ENCODE results near the gene DENND1B.
A peak's percentile ranks its signal among the peaks of the same experiment; 100 is the strongest.

DENND1B gene

DNA sequence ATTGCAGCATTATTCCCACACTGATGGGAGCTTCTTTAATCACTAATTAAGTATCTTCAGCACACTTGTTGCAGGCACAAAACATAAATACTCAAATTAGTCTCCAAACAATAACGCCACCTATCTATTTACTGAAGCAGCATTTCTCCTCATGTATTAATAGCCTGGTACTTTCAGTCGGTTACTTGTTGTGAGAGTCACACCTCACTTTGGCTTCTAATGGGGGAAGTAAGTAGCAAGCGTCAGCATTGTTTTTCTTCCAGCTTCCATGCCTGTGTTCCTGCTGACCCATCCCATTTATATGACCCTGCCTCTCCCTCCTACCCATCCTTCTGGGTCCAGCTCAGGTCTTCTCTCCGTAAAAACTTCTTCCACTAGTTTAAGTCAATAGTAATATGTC, 31.9 kb upstream of the DENND1B start:
- Histone ChIP-seq H3K27me3 (replicated peaks; ENCODE audit: insufficient read depth, low read length) (no peaks in the 10 kb centered on the region), H2AFZ (ENCODE audit: low read length) (peak overlapping the region; percentile 4; the same call in 1 of the 2 replicates), H3K9me2 (replicated peaks; ENCODE audit: insufficient read depth, low read length) (no peaks in the 10 kb centered on the region), H3K27ac (ENCODE audit: low read length) (peak overlapping the region; percentile 87), H3K36me3 (replicated peaks; ENCODE audit: insufficient read depth, low read length) (no peaks in the 10 kb centered on the region), H3K4me2 (ENCODE audit: low read depth, low read length) (peak overlapping the region; percentile 84), H4K20me1 (ENCODE audit: insufficient read depth, low read length) (no peaks in the 10 kb centered on the region), H3K79me2 (ENCODE audit: low read length) (no peaks in the 10 kb centered on the region), H3K4me1 (ENCODE audit: low read length) (peaks cover 32% of the 10 kb centered on the region), H3F3A (ENCODE audit: insufficient read depth, low read length) (peaks cover 34% of the 10 kb centered on the region), H3K9ac (ENCODE audit: low read length) (peak overlapping the region; percentile 54), H3K4me3 (ENCODE audit: low read length) (peak overlapping the region; percentile 40), H3K9me3 (replicated peaks; ENCODE audit: insufficient read depth, low read length) (no peaks in the 10 kb centered on the region)
- no peak for TF ChIP-seq EZH2phosphoT487 (IDR thresholded peaks at IDR 0.05; ENCODE audit: low read length)
- no peak for TF ChIP-seq EZH2 (optimal IDR thresholded peaks at IDR 0.05; ENCODE audit: low read depth, low read length)
- TF ChIP-seq, protein P1, sequence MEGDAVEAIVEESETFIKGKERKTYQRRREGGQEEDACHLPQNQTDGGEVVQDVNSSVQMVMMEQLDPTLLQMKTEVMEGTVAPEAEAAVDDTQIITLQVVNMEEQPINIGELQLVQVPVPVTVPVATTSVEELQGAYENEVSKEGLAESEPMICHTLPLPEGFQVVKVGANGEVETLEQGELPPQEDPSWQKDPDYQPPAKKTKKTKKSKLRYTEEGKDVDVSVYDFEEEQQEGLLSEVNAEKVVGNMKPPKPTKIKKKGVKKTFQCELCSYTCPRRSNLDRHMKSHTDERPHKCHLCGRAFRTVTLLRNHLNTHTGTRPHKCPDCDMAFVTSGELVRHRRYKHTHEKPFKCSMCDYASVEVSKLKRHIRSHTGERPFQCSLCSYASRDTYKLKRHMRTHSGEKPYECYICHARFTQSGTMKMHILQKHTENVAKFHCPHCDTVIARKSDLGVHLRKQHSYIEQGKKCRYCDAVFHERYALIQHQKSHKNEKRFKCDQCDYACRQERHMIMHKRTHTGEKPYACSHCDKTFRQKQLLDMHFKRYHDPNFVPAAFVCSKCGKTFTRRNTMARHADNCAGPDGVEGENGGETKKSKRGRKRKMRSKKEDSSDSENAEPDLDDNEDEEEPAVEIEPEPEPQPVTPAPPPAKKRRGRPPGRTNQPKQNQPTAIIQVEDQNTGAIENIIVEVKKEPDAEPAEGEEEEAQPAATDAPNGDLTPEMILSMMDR (IDR thresholded peaks at IDR 0.05; ENCODE audit: low read length) = peak; percentile 52
- peak; percentile 91 for DNase-seq

DNA sequence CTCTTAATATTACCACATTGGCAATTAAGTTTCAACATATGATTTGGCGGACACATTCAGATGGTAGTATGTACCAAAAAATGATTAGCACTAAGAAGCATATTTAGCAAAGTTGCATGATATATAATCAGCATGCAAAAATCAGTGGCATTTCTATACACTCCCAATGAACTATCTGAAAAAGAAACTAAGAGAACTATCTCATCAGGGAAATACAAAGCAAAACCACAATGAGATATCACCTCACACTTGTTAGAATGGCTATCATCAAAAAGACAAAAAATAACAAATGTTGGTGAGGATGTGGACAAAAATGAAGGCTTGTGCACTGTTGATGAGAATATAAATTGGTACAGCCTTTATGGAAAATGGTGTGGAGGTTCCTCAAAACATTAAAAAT, 31.4 kb upstream of the DENND1B start:
- DNase-seq = peak; percentile 64
- H3K4me2 ChIP-seq (ENCODE audit: low read depth, low read length) = peak overlapping the region; percentile 84
- no peaks in the 10 kb centered on the region for H3K36me3 ChIP-seq (replicated peaks; ENCODE audit: insufficient read depth, low read length)
- H3K4me3 ChIP-seq (ENCODE audit: low read length) = peak overlapping the region; percentile 40
- H3K9me3 ChIP-seq (replicated peaks; ENCODE audit: insufficient read depth, low read length) = no peaks in the 10 kb centered on the region
- H3K9me2 ChIP-seq (replicated peaks; ENCODE audit: insufficient read depth, low read length) = no peaks in the 10 kb centered on the region
- H3K79me2 ChIP-seq (ENCODE audit: low read length) = no peaks in the 10 kb centered on the region
- peaks cover 32% of the 10 kb centered on the region for H3K4me1 ChIP-seq (ENCODE audit: low read length)
- no peaks in the 10 kb centered on the region for H3K27me3 ChIP-seq (replicated peaks; ENCODE audit: insufficient read depth, low read length)
- TF ChIP-seq EZH2phosphoT487 (IDR thresholded peaks at IDR 0.05; ENCODE audit: low read length) = no peak
- TF ChIP-seq, protein P1 (IDR thresholded peaks at IDR 0.05; ENCODE audit: low read length) = no peak
- TF ChIP-seq EZH2 (optimal IDR thresholded peaks at IDR 0.05; ENCODE audit: low read depth, low read length) = no peak
- peak overlapping the region; percentile 54 for H3K9ac ChIP-seq (ENCODE audit: low read length)
- no peaks in the 10 kb centered on the region for H4K20me1 ChIP-seq (ENCODE audit: insufficient read depth, low read length)
- peak overlapping the region; percentile 36; the same call in 1 of the 2 replicates for H2AFZ ChIP-seq (ENCODE audit: low read length)
- peak overlapping the region; percentile 87 for H3K27ac ChIP-seq (ENCODE audit: low read length)
- H3F3A ChIP-seq (ENCODE audit: insufficient read depth, low read length) = peaks cover 34% of the 10 kb centered on the region

DNA sequence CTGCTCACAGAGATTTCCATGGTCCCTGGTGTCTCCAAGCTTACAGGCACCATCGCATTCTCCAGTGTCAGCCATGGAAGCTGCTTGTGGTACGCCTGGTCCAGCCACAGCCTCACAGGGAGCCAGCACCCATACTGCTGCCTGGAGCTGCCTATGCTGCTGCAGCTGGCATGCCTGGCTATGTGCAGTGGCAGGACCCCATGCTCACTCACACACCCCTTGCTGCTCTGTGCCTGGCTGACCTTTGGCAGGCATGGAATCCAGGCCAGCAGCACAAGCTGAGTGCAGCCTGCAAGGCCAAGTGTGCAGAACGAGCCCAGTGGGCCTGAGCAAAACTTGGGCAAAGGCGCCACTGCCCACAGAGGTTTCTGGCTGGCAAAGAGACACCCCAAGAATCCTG, 26.4 kb upstream of the DENND1B start:
- Histone ChIP-seq H3K9me2 (replicated peaks; ENCODE audit: insufficient read depth, low read length) (no peaks in the 10 kb centered on the region), H3K27ac (ENCODE audit: low read length) (no peak overlapping the region), H3K9me3 (replicated peaks; ENCODE audit: insufficient read depth, low read length) (no peaks in the 10 kb centered on the region), H3K36me3 (replicated peaks; ENCODE audit: insufficient read depth, low read length) (no peaks in the 10 kb centered on the region), H3K4me2 (ENCODE audit: low read depth, low read length) (no peak overlapping the region), H3K27me3 (replicated peaks; ENCODE audit: insufficient read depth, low read length) (no peaks in the 10 kb centered on the region), H3K4me1 (ENCODE audit: low read length) (peaks cover 6% of the 10 kb centered on the region), H3K4me3 (ENCODE audit: low read length) (no peak overlapping the region), H3K79me2 (ENCODE audit: low read length) (no peaks in the 10 kb centered on the region), H3K9ac (ENCODE audit: low read length) (no peak overlapping the region), H4K20me1 (ENCODE audit: insufficient read depth, low read length) (no peaks in the 10 kb centered on the region), H3F3A (ENCODE audit: insufficient read depth, low read length) (peaks cover 5% of the 10 kb centered on the region), H2AFZ (ENCODE audit: low read length) (no peak overlapping the region)
- TF ChIP-seq EZH2phosphoT487 (IDR thresholded peaks at IDR 0.05; ENCODE audit: low read length) (no peak), EZH2 (optimal IDR thresholded peaks at IDR 0.05; ENCODE audit: low read depth, low read length) (no peak)
- TF ChIP-seq, protein P1 (IDR thresholded peaks at IDR 0.05; ENCODE audit: low read length) = no peak
- no peak for DNase-seq

All from MM.1S (cell line).